K562 (cell line): ENCODE data around the gene AKAP3. TPM values are rescaled to one million over a fixed set of nuclear protein-coding genes. Genes with fewer than 3 reads are reported as not detected.
A peak's percentile ranks its signal among the peaks of the same experiment; 100 is the strongest.

Source experiments
- ATAC-seq: fragments of 200-7000 bp; cut with Tn5 transposase; 3 replicates; pipeline ENCODE4 v1.9.1; 2020; ENCODE audit warnings: moderate library complexity
- BruUV-seq: library from RNA; stranded (reverse); fragments of 400-500 nt; replicated peaks from 2 replicates; lab custom pipeline; 2021; lab: Mats Ljungman, UMichigan
- CTCF ChIA-PET: fragments of 300-600 bp; formaldehyde crosslinking; extraction: SDS; loops from one replicate; lab custom pipeline; 2021; ENCODE audit warnings: low intra/inter-chr PET ratio; lab: Yijun Ruan, JAX
- POLR2A ChIA-PET: fragments of 300-600, 350-650 bp; sonication (Branson Sonifier 250); formaldehyde crosslinking; extraction: SDS; loops from one replicate; lab custom pipeline; 2021; ENCODE audit warnings: antibody characterized with exemption, inconsistent platforms; lab: Yijun Ruan, JAX
- DNase-seq, 4 experiments: peaks; one replicate each; pipeline versions ENCODE4 v3.0.0 to v3.0.0-alpha.2; 2011 to 2018; ENCODE audit warnings: low spot score in 3 of 4, mixed read lengths in 3 of 4; ENCODE audit errors: extremely low read depth in 1 of 4
- FAIRE-seq: peaks from 2 replicates; lab custom pipeline; 2011; peaks lifted over from hg19 to GRCh38; lab: Jason Lieb, UNC
- H2AFZ ChIP-seq: 2 replicates; pipeline ENCODE4 v1.6.0; 2011; ENCODE audit warnings: low read depth, low read length, control low read depth, inconsistent platforms
- H3K27ac ChIP-seq: fragments of 200-600 bp; 3 replicates; pipeline ENCODE4 v1.8.0; 2011; ENCODE audit warnings: low read depth, mild to moderate bottlenecking, control low read depth, inconsistent platforms, low read length, moderate library complexity, mixed read lengths; ENCODE audit errors: extremely low read depth
- H3K27me3 ChIP-seq, 2 experiments: fragments of 300-600 bp in 1 of 2; 2 replicates in 1 of 2; 3 replicates in 1 of 2; pipeline versions ENCODE4 v1.6.0 to v1.8.0; 2011; ENCODE audit warnings: inconsistent platforms in 2 of 2, low read length in 2 of 2, mild to moderate bottlenecking in 1 of 2, mixed read lengths in 1 of 2, moderate library complexity in 1 of 2; ENCODE audit not compliant: control insufficient read depth in 2 of 2, insufficient read depth in 2 of 2
- H3K36me3 ChIP-seq: fragments of 300-600 bp; 3 replicates; pipeline ENCODE4 v1.8.0; 2011; ENCODE audit warnings: mild to moderate bottlenecking, low read length, inconsistent platforms; ENCODE audit not compliant: control insufficient read depth, insufficient read depth
- H3K4me1 ChIP-seq, 2 experiments: fragments of 200-600 bp in 1 of 2; replicated peaks in 1 of 2; 2 replicates in 1 of 2; 3 replicates in 1 of 2; pipeline versions ENCODE4 v1.5.1 to v1.8.0; 2011; ENCODE audit warnings: inconsistent platforms in 2 of 2, low read length in 2 of 2, mild to moderate bottlenecking in 1 of 2, mixed read lengths in 1 of 2, moderate library complexity in 1 of 2; ENCODE audit not compliant: control insufficient read depth in 2 of 2, insufficient read depth in 2 of 2
- H3K4me2 ChIP-seq: 2 replicates; pipeline ENCODE4 v1.6.1; 2011; ENCODE audit warnings: low read length, control low read depth, inconsistent platforms, mixed read lengths; ENCODE audit not compliant: insufficient read depth
- H3K4me3 ChIP-seq: fragments of 200-600 bp; sonication (generic), shearing (Covaris generic); 2 replicates; pipeline ENCODE4 v1.5.1; 2016; ENCODE audit warnings: control low read depth, inconsistent platforms
- H3K79me2 ChIP-seq: fragments of 200-600 bp; 3 replicates; pipeline ENCODE4 v1.8.0; 2011; ENCODE audit warnings: low read length, inconsistent platforms; ENCODE audit not compliant: control insufficient read depth, insufficient read depth
- H3K9ac ChIP-seq, 2 experiments: 2 replicates each; pipeline versions ENCODE4 v1.6.0 to v1.6.1; 2011; ENCODE audit warnings: low read depth in 2 of 2, low read length in 2 of 2, control low read depth in 1 of 2, inconsistent platforms in 1 of 2, mild to moderate bottlenecking in 1 of 2, mixed read lengths in 1 of 2; ENCODE audit not compliant: insufficient read depth in 1 of 2
- H3K9me1 ChIP-seq: one replicate; pipeline ENCODE4 v1.6.0; 2011; ENCODE audit warnings: inconsistent platforms, mild to moderate bottlenecking, low read length, moderate library complexity; ENCODE audit not compliant: control insufficient read depth, insufficient read depth
- H3K9me3 ChIP-seq: replicated peaks from 2 replicates; pipeline ENCODE4 v1.5.1; 2011; ENCODE audit warnings: low read depth, low read length, inconsistent platforms; ENCODE audit not compliant: control insufficient read depth, insufficient read depth
- H4K20me1 ChIP-seq: replicated peaks from 2 replicates; pipeline ENCODE4 v1.6.1; 2011; ENCODE audit warnings: low read length, inconsistent platforms, mixed read lengths; ENCODE audit not compliant: control insufficient read depth, insufficient read depth
- ARID3B ChIP-seq: fragments of 250-450 bp; sonication (Bioruptor Pico); IDR thresholded peaks from 2 replicates; pipeline ENCODE4 v1.4.0; 2020; ENCODE audit warnings: borderline replicate concordance
- ERF ChIP-seq: fragments of 450-650 bp; formaldehyde crosslinking; IDR thresholded peaks from 2 replicates; pipeline ENCODE4 v1.4.0; 2020; ENCODE audit warnings: mild to moderate bottlenecking, mixed read lengths
- HDAC1 ChIP-seq, 2 experiments: fragments of 450-650 bp; IDR thresholded peaks; 2 replicates each; pipeline ENCODE4 v1.6.1; 2016 to 2017; ENCODE audit warnings: inconsistent platforms in 1 of 2, mild to moderate bottlenecking in 1 of 2, moderate library complexity in 1 of 2
- NFRKB ChIP-seq: fragments of 450-650 bp; IDR thresholded peaks from 2 replicates; pipeline ENCODE4 v1.6.1; 2016; ENCODE audit warnings: low read depth
- RBBP5 ChIP-seq: fragments of 200-600 bp; sonication (generic); IDR thresholded peaks from 2 replicates; pipeline ENCODE4 v1.6.1; 2012; ENCODE audit warnings: borderline replicate concordance, mild to moderate bottlenecking, low read length, control low read depth, inconsistent platforms; ENCODE audit not compliant: insufficient read depth, poor library complexity, severe bottlenecking
- TCFL5 ChIP-seq: fragments of 250-450 bp; sonication (Bioruptor Pico); conservative IDR thresholded peaks from 2 replicates; pipeline ENCODE4 v1.6.1; 2021; ENCODE audit warnings: mild to moderate bottlenecking, moderate library complexity, matching md5 sums
- TEAD4 ChIP-seq, 2 experiments: sonication (generic) in 1 of 2; formaldehyde crosslinking in 1 of 2; IDR thresholded peaks; 2 replicates each; pipeline versions ENCODE4 v1.6.1 to v1.8.0; 2012 to 2022; ENCODE audit warnings: borderline replicate concordance in 1 of 2, inconsistent platforms in 1 of 2, low read length in 1 of 2, mild to moderate bottlenecking in 1 of 2, missing genetic modification reagents in 1 of 2
- THRAP3 ChIP-seq: fragments of 450-650 bp; IDR thresholded peaks from 2 replicates; pipeline ENCODE4 v1.6.1; 2016; ENCODE audit warnings: mild to moderate bottlenecking, inconsistent platforms, borderline replicate concordance
- YY1 ChIP-seq, 3 experiments: IDR thresholded peaks; 2 replicates each; pipeline ENCODE4 v1.6.1; 2011; ENCODE audit warnings: low read length in 2 of 3, mild to moderate bottlenecking in 2 of 3, moderate library complexity in 2 of 3, borderline replicate concordance in 1 of 3, control low read depth in 1 of 3, low read depth in 1 of 3; ENCODE audit not compliant: insufficient read depth in 3 of 3, insufficient replicate concordance in 2 of 3, control insufficient read depth in 1 of 3, insufficient read length in 1 of 3; ENCODE audit errors: extremely low read depth in 1 of 3
- ZNF184 ChIP-seq: sonication (generic); formaldehyde crosslinking; IDR thresholded peaks from 2 replicates; pipeline ENCODE4 v1.5.0; 2020; ENCODE audit warnings: missing genetic modification reagents
- ZNF24 ChIP-seq: fragments of 450-650 bp; IDR thresholded peaks from 2 replicates; pipeline ENCODE4 v1.6.1; 2016
- WGBS: fragments of 100-300 bp; shearing (Covaris generic); methylation state at CpG from one replicate; pipeline ENCODE4 v1.1.6; 2016; ENCODE audit warnings: low coverage, mixed read lengths; ENCODE audit not compliant: insufficient coverage; ENCODE audit errors: missing lambda C conversion rate; 5-methylcytosine and 5-hydroxymethylcytosine counted together
- in situ Hi-C: fragments of 300-500 bp; cut with MboI; formaldehyde crosslinking; loops from 4 replicates; pipeline ENCODE4 v1.15.0; 2018; ENCODE audit warnings: inconsistent platforms, mixed read lengths
- intact Hi-C: fragments of 100-400 bp; cut with micrococcal nuclease; formaldehyde crosslinking; loops from 2 replicates; pipeline ENCODE4 v1.14.2; 2022
- polyA plus RNA-seq, 8 experiments: library from polyadenylated mRNA; depleted of rRNA in 4 of 8; stranded (reverse) in 5 of 8; unstranded in 3 of 8; fragments of >200 nt; fragmentation: Nextera tagmentation in 2 of 8; fragmentation: Illumina TruSeq in 1 of 8; extraction: Ambion mirVana in 2 of 8; extraction: Trizol in 1 of 8; gene quantifications; 2 replicates each; pipeline versions ENCODE4 v1.2.1 to v1.2.3, GENCODE V29; 2011 to 2014; ENCODE audit warnings: inconsistent platforms in 1 of 8, missing spikeins in 1 of 8
- total RNA-seq, 7 experiments: library from RNA; depleted of rRNA in 6 of 7; stranded (reverse); fragments of >200 nt in 6 of 7; fragmentation: Illumina TruSeq in 2 of 7; extraction: Trizol in 2 of 7; gene quantifications; 2 replicates each; pipeline versions ENCODE4 v1.2.1 to v1.2.3, GENCODE V29; 2011 to 2021; ENCODE audit warnings: low replicate concordance in 1 of 7

AKAP3 gene
- total and polyA plus RNA-seq, 9 of the 15 experiments (the other 6 are each of a cell fraction or from before 2014, with no cell fraction given) = 0.17 to 2.8 (median 0.43) TPM

GRCh38 chr12:4649358-4649661, 459 bp upstream of the AKAP3 start:
- no peak for FAIRE-seq
- TF ChIP-seq HDAC1 (IDR thresholded peaks at IDR 0.05) (0 out of 4 replicates have a peak, but pooled peaks of 1 of the 2 experiments have one; percentile 27), RBBP5 (peak; percentile 25), TCFL5 (CRISPR knock-in tag) (no peak), ERF (CRISPR knock-in tag) (no peak), ZNF184 (CRISPR knock-in tag) (no peak), ZNF24 (no peak), YY1 (IDR thresholded peaks at IDR 0.05; ENCODE audit: borderline replicate concordance in 1 of 3, control insufficient read depth in 1 of 3, extremely low read depth in 1 of 3, insufficient read depth in 3 of 3, insufficient read length in 1 of 3, insufficient replicate concordance in 2 of 3, low read depth in 1 of 3, low read length in 2 of 3) (no peak), ARID3B (CRISPR knock-in tag) (no peak), TEAD4 (IDR thresholded peaks at IDR 0.05; ENCODE audit: low read length) (no peak), TEAD4 (CRISPR knock-in tag; IDR thresholded peaks at IDR 0.05; ENCODE audit: borderline replicate concordance) (no peak), THRAP3 (no peak), NFRKB (peak; percentile 61; the same call in 1 of the 2 replicates)

More at GRCh38 chr12:4649358-4649661, 459 bp upstream of the AKAP3 start:
- Histone ChIP-seq H3K9me1 (no peaks in the 10 kb centered on the region), H3K4me1 (no peaks in the 10 kb centered on the region; a peak in 2 of 5 replicates), H3K27me3 (no peaks in the 10 kb centered on the region), H3K4me3 (peak overlapping the region; percentile 67), H3K36me3 (peaks cover 19% of the 10 kb centered on the region; the same call in 2 of the 3 replicates), H4K20me1 (no peaks in the 10 kb centered on the region), H3K9ac (peak overlapping the region; percentile 89 to 91), H3K4me2 (peak overlapping the region; percentile 83), H2AFZ (peak overlapping the region; percentile 97), H3K27ac (peak overlapping the region; percentile 86), H3K79me2 (peaks cover 45% of the 10 kb centered on the region), H3K9me3 (no peaks in the 10 kb centered on the region)
- no TSS peak for BruUV-seq
- POLR2A ChIA-PET = interaction anchor here (0.6 to 1.1 kb wide), 4 partner anchors 45 to 655 kb away, joined by 3 read pairs; no protein-coding TSS in a partner anchor
- 2% methylated on average over 6 of the region's 6 CpGs for WGBS
- ATAC-seq = no peak; the same call in 2 of the 3 replicates
- peak in 1 of 4 experiments; percentile 8 for DNase-seq
- intact Hi-C loops = loop anchor here (2.0 to 10.0 kb wide), 2 partner anchors 45 to 105 kb away; no protein-coding TSS in a partner anchor
- CTCF ChIA-PET = no interaction called here
- in situ Hi-C loops = no loop called here
